ENCODE measurements around the gene NOP56.

The NOP56 gene

GRCh38 chr20:2700913-2701620 is 48.6 kb downstream of the NOP56 start:
- DNase-seq (ENCODE audit: low read depth in 2 of 2) = no peak

DNA sequence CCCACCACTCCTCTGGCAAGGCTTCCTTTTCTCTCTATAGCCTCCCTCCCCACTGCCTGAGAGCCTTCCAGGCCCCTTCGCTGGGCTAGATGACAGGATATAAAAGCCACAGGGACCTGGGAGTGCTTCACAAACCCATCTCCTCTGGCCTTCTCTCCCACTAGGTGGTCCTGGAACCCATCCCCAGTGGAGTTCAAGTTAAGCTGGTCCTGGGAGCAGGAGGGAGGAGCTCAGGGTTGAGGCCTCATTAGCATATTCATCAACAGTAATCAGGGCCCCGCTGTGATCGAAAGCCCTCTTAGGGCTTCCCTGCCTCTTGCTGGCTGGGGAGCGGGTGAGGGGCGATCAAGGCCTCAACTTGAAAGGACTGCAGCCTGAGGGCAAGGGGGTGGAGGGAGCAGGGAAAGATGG is 49.2 kb downstream of the NOP56 start:
- no peak for DNase-seq (ENCODE audit: low read depth in 2 of 2)

GRCh38 chr20:2703716-2704475 is 51.5 kb downstream of the NOP56 start:
- no peak for DNase-seq (ENCODE audit: low read depth in 2 of 2)

GRCh38 chr20:2705931-2706645 is 53.7 kb downstream of the NOP56 start:
- no peak for DNase-seq (ENCODE audit: low read depth in 2 of 2)

DNA sequence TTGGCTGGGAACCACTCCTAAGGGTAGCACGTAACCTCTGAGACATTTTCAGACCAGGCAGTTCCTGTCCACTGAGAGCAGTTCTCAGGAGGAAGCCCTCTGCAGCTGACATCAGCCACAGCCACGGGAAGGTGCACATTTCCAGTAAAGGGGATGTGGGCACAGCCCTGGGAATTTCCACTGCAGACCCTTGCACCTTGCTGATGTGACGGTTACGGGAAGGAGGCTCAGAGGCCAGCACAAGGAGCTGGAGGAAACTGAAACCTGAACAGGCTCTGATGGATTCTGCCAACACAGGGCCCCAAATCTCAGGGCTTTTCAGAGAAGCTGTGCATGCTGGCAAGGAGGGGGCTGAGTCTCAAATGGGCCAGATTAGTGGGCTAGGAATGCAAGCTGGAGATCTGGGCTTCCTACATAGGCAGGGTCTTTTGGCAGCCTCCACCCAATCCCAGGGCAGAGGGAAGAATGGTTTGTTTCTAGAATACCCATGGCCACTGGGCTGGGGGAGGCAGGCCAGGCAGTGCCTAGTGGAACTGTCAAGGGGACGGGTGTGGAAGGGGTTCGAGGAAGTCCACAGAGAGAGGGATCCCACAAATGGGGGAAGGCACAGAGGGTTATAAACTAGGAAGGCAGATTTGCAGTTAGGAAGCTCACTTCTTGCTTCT is 54.4 kb downstream of the NOP56 start:
- no peak for DNase-seq (ENCODE audit: low read depth in 2 of 2)

GRCh38 chr20:2707353-2708072 is 55.1 kb downstream of the NOP56 start:
- no peak for DNase-seq (ENCODE audit: low read depth in 2 of 2)
